RCC 7860 (cell line): ENCODE results near the gene PIRT.
"Not testable (repeated sequence)": the region's sequence is repeated elsewhere in the genome, so short reads cannot be mapped to it uniquely, and the experiment has no call there.

Experiments
- DNase-seq: peaks from one replicate; pipeline ENCODE4 v3.0.0-alpha.2; 2015; ENCODE audit warnings: low spot score
- FAIRE-seq: peaks from 2 replicates; lab custom pipeline; 2012; peaks lifted over from hg19 to GRCh38; lab: Jason Lieb, UNC

Gene PIRT

GRCh38 chr17:10837921-10838320, at the start of gene PIRT:
TSS of gene PIRT (minus strand) at chr17:10838087. CDS start at chr17:10825645, 12,442 bp downstream.
- FAIRE-seq (no peak), DNase-seq (no peak)

GRCh38 chr17:10881959-10882358, 44.1 kb upstream of the PIRT start:
- FAIRE-seq (no peak), DNase-seq (no peak)

GRCh38 chr17:10879190-10879836, 41.4 kb upstream of the PIRT start:
- FAIRE-seq = no peak
- no peak for DNase-seq

GRCh38 chr17:10875984-10876555, 38.2 kb upstream of the PIRT start:
- no peak for FAIRE-seq
- peak; percentile 8 for DNase-seq

- no peak for DNase-seq
- FAIRE-seq = no peak
These were observed 37.6 kb upstream of the PIRT start for GRCh38 chr17:10875430-10875851.

- DNase-seq = no peak
- no peak for FAIRE-seq
These were observed 34.0 kb upstream of the PIRT start for GRCh38 chr17:10871914-10872313.

DNA sequence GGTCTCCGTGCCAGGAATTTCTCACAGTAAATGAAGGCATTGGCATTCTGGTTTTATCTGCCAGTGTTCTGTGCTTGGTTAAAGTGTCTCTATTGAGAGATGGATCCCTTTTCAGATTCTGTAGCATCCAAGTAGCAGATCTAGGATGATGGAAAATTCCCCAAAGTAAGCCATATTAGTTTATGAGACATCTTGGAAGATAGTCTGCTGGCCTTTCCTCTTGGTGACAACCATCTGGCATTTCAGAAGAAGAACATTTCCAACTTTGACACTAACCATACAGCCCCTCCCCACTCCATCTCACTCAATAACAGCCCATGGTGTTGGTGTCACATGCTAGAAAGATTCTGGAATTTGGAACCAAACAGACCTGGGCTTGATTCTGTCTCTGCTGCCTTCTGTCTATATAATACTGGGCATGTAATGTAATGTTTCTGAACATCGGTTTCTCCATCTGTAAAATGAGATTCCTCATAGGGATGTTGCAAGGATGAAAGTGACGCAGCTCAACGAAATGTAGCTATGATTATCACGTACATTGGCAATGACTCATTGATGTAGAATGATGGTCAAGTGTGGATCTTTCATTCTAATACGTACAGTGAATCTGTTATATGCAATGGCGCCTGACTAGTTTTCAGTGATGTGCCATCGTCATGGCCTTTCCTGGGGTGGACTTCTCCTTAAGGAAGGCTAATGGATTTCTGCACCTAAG, 32.6 kb upstream of the PIRT start:
- no peak for FAIRE-seq
- DNase-seq = no peak

GRCh38 chr17:10868744-10869143, 30.9 kb upstream of the PIRT start:
- not testable (repeated sequence) for DNase-seq, FAIRE-seq

DNA sequence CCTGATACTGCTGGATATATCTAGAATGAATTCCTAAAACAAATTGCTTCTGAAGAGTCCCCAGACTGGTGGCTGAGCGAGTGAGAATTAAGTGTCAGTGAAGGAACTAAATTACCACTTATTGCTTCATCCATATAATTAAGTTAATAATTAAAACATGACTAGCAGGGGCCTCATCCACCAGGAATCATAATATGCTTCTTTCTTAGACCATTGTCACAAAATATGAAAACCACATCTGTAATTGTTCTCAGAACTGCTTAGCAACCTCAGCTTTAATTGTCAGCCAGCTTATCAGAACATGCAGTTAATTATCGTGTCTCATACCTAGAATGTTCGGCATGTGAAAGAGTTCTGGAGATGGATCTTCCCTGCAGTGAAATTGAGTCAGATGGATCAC, 21.2 kb upstream of the PIRT start:
- FAIRE-seq (no peak), DNase-seq (no peak)

GRCh38 chr17:10857976-10858375, 20.1 kb upstream of the PIRT start:
- DNase-seq (no peak), FAIRE-seq (no peak)

- not testable (repeated sequence) for FAIRE-seq, DNase-seq
These were observed 8.7 kb upstream of the PIRT start for GRCh38 chr17:10846636-10847035.

GRCh38 chr17:10845388-10845751, 7.5 kb upstream of the PIRT start:
- no peak for FAIRE-seq
- DNase-seq = no peak

GRCh38 chr17:10844621-10845387, 6.9 kb upstream of the PIRT start:
- FAIRE-seq (no peak), DNase-seq (peak; percentile 38)

- FAIRE-seq (no peak), DNase-seq (no peak)
These were observed 5.9 kb upstream of the PIRT start for GRCh38 chr17:10843811-10844210.

DNA sequence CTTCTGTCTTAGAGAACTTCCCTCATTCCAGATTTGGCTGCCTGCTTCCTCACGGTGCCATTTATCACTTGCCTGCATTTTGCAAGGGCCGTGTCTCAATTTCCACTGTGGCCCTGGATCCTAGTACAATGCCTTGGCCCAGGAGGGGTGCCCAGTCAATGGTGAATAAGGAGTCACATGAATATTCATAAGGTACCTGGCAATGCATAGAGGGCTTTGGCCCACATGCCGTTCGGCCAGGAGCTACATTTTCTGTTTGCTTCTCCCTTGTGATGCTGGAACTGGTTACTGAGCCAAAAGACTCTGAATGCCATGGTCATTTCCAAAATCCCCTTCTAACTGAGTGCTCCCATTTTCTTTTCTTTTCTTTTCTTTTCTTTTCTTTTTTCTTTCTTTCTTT, 4.8 kb upstream of the PIRT start:
- FAIRE-seq (no peak), DNase-seq (no peak)

DNA sequence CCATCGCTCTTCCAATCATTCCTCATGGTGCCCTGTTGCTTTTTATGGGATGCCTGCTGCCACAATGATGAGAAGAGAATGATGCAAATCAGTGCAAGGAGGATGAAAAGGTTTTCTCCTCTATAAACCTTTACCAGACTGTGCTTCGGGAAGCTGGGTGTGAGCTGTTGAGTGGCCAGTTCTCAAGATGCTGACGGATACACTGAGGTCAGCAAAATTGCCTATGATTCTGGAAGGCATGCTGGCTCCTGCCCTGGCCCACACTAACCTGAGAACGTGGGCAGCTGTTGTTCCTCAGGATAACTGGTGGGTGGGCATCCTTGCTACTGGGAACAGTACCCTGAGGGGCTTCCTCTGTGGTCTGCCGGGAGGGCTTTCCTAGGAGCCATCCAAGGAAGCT, 795 bp upstream of the PIRT start:
- no peak for DNase-seq
- FAIRE-seq = no peak

GRCh38 chr17:10836966-10837590, 809 bp downstream of the PIRT start:
- FAIRE-seq = no peak
- no peak for DNase-seq

DNA sequence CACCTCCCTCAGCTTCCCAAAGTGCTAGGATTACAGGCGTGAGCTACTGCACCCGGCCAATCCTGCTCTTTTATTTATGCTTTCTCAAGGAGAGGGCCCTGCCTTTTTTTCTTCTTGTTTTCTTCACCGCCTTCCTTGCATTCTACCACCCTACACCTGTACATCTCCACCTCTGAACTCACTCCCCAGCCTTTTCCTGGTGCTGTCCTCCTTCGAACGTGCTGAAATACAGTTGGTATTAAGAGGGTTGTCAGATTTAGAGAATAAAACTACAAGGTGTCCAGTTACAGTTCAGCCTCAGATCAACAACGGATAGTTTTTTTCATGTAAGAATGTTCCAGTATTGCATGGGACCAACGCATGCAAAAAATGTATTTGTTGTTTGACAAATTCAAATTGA, 1.7 kb downstream of the PIRT start:
- FAIRE-seq = no peak
- DNase-seq = no peak

DNA sequence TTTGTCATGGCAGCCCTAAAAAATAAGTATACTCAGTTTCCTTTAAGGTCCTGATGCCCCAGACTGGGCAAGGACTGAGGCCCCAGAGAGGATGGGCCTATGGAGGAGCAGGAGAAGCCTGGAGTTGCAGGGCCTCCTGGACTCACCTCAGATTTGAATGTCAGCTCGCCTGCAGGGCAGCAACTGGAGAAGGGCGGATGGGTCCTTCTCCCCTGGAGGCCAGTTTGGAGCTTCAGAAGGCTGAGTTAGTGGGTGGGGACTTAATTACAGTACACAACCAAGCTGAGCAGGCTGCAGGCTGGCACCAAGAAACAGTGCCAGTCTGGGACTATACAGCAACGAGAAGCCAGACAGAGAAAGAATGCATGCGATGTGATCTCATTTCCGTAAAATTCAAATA, 6.2 kb downstream of the PIRT start:
- FAIRE-seq = no peak
- no peak for DNase-seq

GRCh38 chr17:10827898-10828552, 9.9 kb downstream of the PIRT start:
- no peak for DNase-seq
- no peak for FAIRE-seq

DNA sequence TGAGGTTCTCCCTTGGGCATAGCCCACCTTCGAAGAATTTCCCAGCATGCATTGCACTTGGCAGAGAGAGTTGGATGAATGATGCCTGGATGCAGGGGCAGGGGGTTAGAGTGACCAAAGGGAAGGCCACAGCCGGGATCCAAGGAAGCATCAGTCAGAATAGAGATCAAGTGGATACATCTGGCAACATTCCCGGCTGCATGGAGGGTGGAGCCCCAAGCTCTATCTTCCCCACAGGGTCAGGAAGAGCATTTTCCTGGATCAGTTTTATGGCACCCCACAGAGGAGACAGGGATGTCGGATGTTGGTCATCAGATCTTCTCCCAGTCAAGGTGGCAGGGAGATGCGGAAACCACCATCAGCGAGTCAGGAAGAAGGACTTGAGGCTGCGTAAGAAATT, 13.0 kb downstream of the PIRT start:
- no peak for FAIRE-seq

More for the DNA sequence above, 13.0 kb downstream of the PIRT start:
- no peak for DNase-seq
